Suppressor macrophage treated with lipopolysaccharide for 4 hours (primary cell): ENCODE results near the gene ABCE1.

Experiments
- DNase-seq: peaks from one replicate; pipeline ENCODE4 v3.0.0-alpha.2; 2020

Gene ABCE1

DNA sequence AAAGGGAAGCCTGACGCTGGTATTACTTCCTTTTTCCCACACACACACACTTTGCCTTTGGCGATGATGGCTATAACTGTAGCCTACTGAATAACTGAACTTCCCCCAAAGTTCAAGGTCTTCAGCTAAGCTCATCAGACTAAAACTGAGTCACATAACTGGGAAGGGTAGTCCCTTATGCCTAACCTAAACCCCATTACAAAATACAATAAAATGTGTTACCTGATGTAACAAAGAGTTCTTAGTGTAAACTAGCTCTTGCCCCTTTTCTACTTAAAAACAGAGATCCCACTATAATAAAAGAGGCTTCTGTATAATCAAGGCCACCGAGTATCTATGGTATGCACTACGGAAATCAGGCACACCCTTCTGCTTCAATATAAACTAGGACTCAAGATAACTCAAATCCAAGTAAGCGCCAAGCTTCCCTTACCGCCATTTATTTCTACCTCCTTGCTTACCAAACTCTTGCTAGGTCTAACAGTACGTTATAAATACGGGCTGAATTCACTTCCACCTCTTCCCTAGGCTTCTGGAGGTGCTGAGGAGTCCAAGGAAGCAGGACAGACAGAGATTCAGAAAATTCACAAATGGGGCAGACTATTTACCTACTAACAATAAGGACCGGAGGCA is 79.9 kb downstream of the ABCE1 start:
- peak; percentile 87 for DNase-seq

GRCh38 chr4:145178740-145179280 is 80.7 kb downstream of the ABCE1 start:
- peak; percentile 23 for DNase-seq
